Keratinocyte (primary cell): ENCODE results near the gene FAM53A. TPM values are rescaled to one million over a fixed set of nuclear protein-coding genes. Genes with fewer than 3 reads are reported as not detected.

ENCODE experiments used
- DNase-seq: peaks from one replicate; pipeline ENCODE4 v3.0.0-alpha.2; 2011; ENCODE audit warnings: low read depth, missing footprints, low spot score
- FAIRE-seq: peaks from 2 replicates; lab custom pipeline; 2011; peaks lifted over from hg19 to GRCh38; lab: Jason Lieb, UNC
- H2AFZ ChIP-seq: 2 replicates; pipeline ENCODE4 v1.6.0; 2012; ENCODE audit warnings: low read length, control low read depth, inconsistent platforms; ENCODE audit not compliant: control insufficient read depth
- H3K27ac ChIP-seq: 2 replicates; pipeline ENCODE4 v1.5.1; 2011; ENCODE audit warnings: low read length; ENCODE audit not compliant: control insufficient read depth, insufficient read depth
- H3K27me3 ChIP-seq: 3 replicates; pipeline ENCODE4 v1.6.0; 2011; ENCODE audit warnings: low read length; ENCODE audit not compliant: control insufficient read depth, insufficient read depth; ENCODE audit errors: extremely low read depth
- H3K36me3 ChIP-seq, 2 experiments: 2 replicates in 1 of 2; 3 replicates in 1 of 2; pipeline ENCODE4 v1.5.1; 2011; ENCODE audit warnings: low read length in 2 of 2, mild to moderate bottlenecking in 1 of 2; ENCODE audit not compliant: control insufficient read depth in 2 of 2, insufficient read depth in 2 of 2; ENCODE audit errors: extremely low read depth in 1 of 2
- H3K4me1 ChIP-seq: 3 replicates; pipeline ENCODE4 v1.5.1; 2011; ENCODE audit warnings: low read length; ENCODE audit not compliant: control insufficient read depth, insufficient read depth; ENCODE audit errors: extremely low read depth
- H3K4me2 ChIP-seq: 3 replicates; pipeline ENCODE4 v1.6.0; 2011; ENCODE audit warnings: low read depth, low read length; ENCODE audit not compliant: control insufficient read depth, insufficient read depth; ENCODE audit errors: extremely low read depth
- H3K4me3 ChIP-seq, 3 experiments: fragments of 200-600 bp in 1 of 3; sonication (generic) in 1 of 3; 2 replicates in 2 of 3; 3 replicates in 1 of 3; pipeline ENCODE4 v1.5.1; 2011 to 2016; ENCODE audit warnings: low read length in 3 of 3, mild to moderate bottlenecking in 3 of 3, control low read depth in 2 of 3, inconsistent platforms in 1 of 3, low read depth in 1 of 3, mixed read lengths in 1 of 3, mixed run types in 1 of 3, moderate library complexity in 1 of 3; ENCODE audit not compliant: control insufficient read depth in 2 of 3, insufficient read depth in 2 of 3; ENCODE audit errors: extremely low read depth in 1 of 3
- H3K79me2 ChIP-seq: 2 replicates; pipeline ENCODE4 v1.6.0; 2012; ENCODE audit warnings: low read length; ENCODE audit not compliant: control insufficient read depth, insufficient read depth
- H3K9ac ChIP-seq: 3 replicates; pipeline ENCODE4 v1.6.0; 2011; ENCODE audit warnings: low read length; ENCODE audit not compliant: control insufficient read depth, insufficient read depth; ENCODE audit errors: extremely low read depth
- H3K9me1 ChIP-seq: 3 replicates; pipeline ENCODE4 v1.6.0; 2011; ENCODE audit warnings: low read length; ENCODE audit not compliant: control insufficient read depth, insufficient read depth; ENCODE audit errors: extremely low read depth
- H3K9me3 ChIP-seq: 2 replicates; pipeline ENCODE4 v1.5.1; 2012; ENCODE audit warnings: low read depth, low read length; ENCODE audit not compliant: control insufficient read depth
- H4K20me1 ChIP-seq: 3 replicates; pipeline ENCODE4 v1.6.0; 2011; ENCODE audit warnings: low read length; ENCODE audit not compliant: control insufficient read depth, insufficient read depth; ENCODE audit errors: extremely low read depth
- CTCF ChIP-seq, 3 experiments: IDR thresholded peaks in 1 of 3; conservative IDR thresholded peaks in 1 of 3; optimal IDR thresholded peaks in 1 of 3; 2 replicates in 2 of 3; 3 replicates in 1 of 3; pipeline versions ENCODE3 to v1.5.1; 2011; ENCODE audit warnings: low read length in 3 of 3, mild to moderate bottlenecking in 3 of 3, moderate library complexity in 2 of 3, control low read depth in 1 of 3, inconsistent platforms in 1 of 3; ENCODE audit not compliant: insufficient read depth in 2 of 3; ENCODE audit errors: extremely low read depth in 1 of 3
- EZH2 ChIP-seq: IDR thresholded peaks from one replicate; pipeline ENCODE4 v1.6.1; 2012; ENCODE audit warnings: inconsistent platforms, mild to moderate bottlenecking, low read length, moderate library complexity
- dilution Hi-C: fragments of 300-500 bp; cut with MboI; formaldehyde crosslinking; loops from one replicate; pipeline ENCODE4 v1.7.0; 2020; ENCODE audit warnings: low sequenced_read_pairs; ENCODE audit not compliant: extremely low pct_ligation_motif_present
- polyA plus RNA-seq, 5 experiments: library from polyadenylated mRNA; depleted of rRNA in 3 of 5; stranded (reverse) in 3 of 5; stranded (forward) in 1 of 5; unstranded in 1 of 5; fragments of >200 nt; gene quantifications; 1 replicate in 1 of 5; 2 replicates in 3 of 5; 3 replicates in 1 of 5; pipeline versions ENCODE4 v1.2.1 to v1.2.3, GENCODE V29; 2011 to 2012; ENCODE audit warnings: missing spikeins in 2 of 5, low read depth in 1 of 5, low replicate concordance in 1 of 5

Gene FAM53A
- polyA plus RNA-seq, 1 donor (not counting 4 experiments of a cell fraction or from before 2014, with no cell fraction given), result 0.50 TPM

DNA sequence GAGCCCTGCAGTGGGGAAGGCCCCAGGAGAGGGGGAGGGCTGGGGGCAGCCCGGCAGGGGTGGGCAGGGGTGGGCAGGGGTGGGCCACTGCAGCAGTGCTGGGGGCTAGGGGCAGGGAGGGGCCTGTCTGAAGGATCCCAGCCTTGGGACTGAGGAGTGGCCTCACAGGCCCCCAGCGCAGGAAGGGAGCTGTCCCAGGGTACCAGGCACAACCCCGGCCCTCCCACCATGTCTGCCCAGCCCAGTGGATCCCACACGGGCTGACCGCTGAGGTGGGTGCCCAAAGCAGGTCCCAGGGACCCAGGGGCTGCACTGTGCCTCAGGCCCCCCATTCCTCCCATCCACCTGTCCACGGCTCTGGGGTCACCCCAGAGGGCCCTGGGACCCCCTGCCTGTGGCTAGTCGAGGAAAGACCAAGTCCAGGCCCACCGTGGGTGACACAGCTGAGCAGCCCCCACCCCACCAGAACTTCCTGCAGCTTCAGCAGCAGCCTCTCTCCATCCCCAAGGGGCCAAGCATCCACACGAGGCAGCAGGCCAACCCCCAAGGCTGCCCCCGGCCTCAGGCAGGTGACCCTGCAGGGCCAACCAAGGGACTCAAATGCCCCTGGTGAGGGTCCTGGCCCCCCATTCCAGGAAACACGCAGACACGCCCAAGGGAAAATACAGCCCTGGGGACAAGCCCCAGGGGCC lies 46.4 kb downstream of the FAM53A start:
- no peaks in the 10 kb centered on the region for H3K36me3 ChIP-seq
- dilution Hi-C loops, result loop anchor here (25.0 kb wide), 1 partner anchor 225 kb away; the partner anchor contains the start of gene NKX1-1

GRCh38 chr4:1636490-1637211 lies 47.5 kb downstream of the FAM53A start:
- TF ChIP-seq EZH2 (no peak), CTCF (optimal IDR thresholded peaks at IDR 0.05 in 1 of 3, IDR thresholded peaks at IDR 0.05 in 1 of 3, conservative IDR thresholded peaks at IDR 0.05 in 1 of 3; ENCODE audit: extremely low read depth in 1 of 3, insufficient read depth in 2 of 3, low read length in 3 of 3) (no peak)
- H2AFZ ChIP-seq, result no peak overlapping the region
- no peak overlapping the region for H3K27ac ChIP-seq
- H4K20me1 ChIP-seq, result no peaks in the 10 kb centered on the region
- H3K79me2 ChIP-seq, result no peaks in the 10 kb centered on the region
- dilution Hi-C loops, result loop anchor here (25.0 kb wide), 1 partner anchor 224 kb away; the partner anchor contains the start of gene NKX1-1
- no peak overlapping the region for H3K4me3 ChIP-seq
- no peak overlapping the region for H3K9ac ChIP-seq
- H3K9me3 ChIP-seq, result no peaks in the 10 kb centered on the region
- no peaks in the 10 kb centered on the region for H3K4me1 ChIP-seq
- no peak for FAIRE-seq
- no peaks in the 10 kb centered on the region for H3K27me3 ChIP-seq
- H3K4me2 ChIP-seq, result no peak overlapping the region
- DNase-seq, result no peak
- H3K9me1 ChIP-seq, result no peaks in the 10 kb centered on the region
- no peaks in the 10 kb centered on the region for H3K36me3 ChIP-seq

More for the DNA sequence above, 46.4 kb downstream of the FAM53A start:
- Histone ChIP-seq H3K9ac (no peak overlapping the region), H2AFZ (no peak overlapping the region), H3K4me2 (no peak overlapping the region), H3K9me1 (no peaks in the 10 kb centered on the region), H3K27ac (no peak overlapping the region), H3K27me3 (no peaks in the 10 kb centered on the region), H3K79me2 (no peaks in the 10 kb centered on the region), H3K4me3 (no peak overlapping the region), H3K9me3 (no peaks in the 10 kb centered on the region), H3K4me1 (no peaks in the 10 kb centered on the region), H4K20me1 (no peaks in the 10 kb centered on the region)
- FAIRE-seq (no peak), DNase-seq (no peak)
- TF ChIP-seq CTCF (optimal IDR thresholded peaks at IDR 0.05 in 1 of 3, IDR thresholded peaks at IDR 0.05 in 1 of 3, conservative IDR thresholded peaks at IDR 0.05 in 1 of 3; ENCODE audit: extremely low read depth in 1 of 3, insufficient read depth in 2 of 3, low read length in 3 of 3), result no peak
- TF ChIP-seq EZH2, result no peak
